ENCODE measurements around the gene GAB2. TPM values are rescaled to one million over a fixed set of nuclear protein-coding genes. Genes with fewer than 3 reads are reported as not detected.
"Not testable (repeated sequence)": the region's sequence is repeated elsewhere in the genome, so short reads cannot be mapped to it uniquely, and the experiment has no call there.

GAB2 gene
- total RNA-seq, 1 experiment from 2014 or later = 4.2 TPM

DNA sequence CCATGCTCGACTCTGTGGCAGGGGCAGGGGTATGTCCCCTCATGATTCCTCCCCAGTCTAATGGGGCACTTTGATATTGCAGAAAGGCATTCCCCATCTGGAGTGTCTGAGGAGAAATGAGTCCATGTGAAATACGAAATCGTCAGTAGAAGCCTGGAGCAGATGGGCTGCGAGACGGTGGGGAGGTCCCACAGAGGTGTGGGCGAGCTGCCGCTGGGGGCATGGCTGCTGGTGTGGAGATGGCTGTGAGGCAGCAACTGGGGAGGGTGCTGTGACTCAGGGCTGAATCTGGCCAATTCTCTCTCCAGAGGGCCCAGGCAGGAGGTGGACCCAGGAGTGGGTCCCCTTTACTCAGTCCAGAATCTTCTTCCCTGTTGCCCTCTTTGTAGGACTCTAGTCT lies 240.4 kb downstream of the GAB2 start:
- BruUV-seq (replicated peaks) = no TSS peak
- CTCF ChIA-PET = no interaction called here
- Mint-ChIP-seq H3K4me3 (ENCODE audit: unreplicated experiment) (no peak overlapping the region), H3K9me3 (ENCODE audit: unreplicated experiment) (no peaks in the 10 kb centered on the region), H3K27ac (ENCODE audit: low read depth, unreplicated experiment) (no peak overlapping the region), H3K27me3 (ENCODE audit: insufficient read depth, unreplicated experiment) (no peaks in the 10 kb centered on the region), H3K36me3 (ENCODE audit: insufficient read depth, unreplicated experiment) (peaks cover 45% of the 10 kb centered on the region), H3K4me1 (ENCODE audit: insufficient read depth, unreplicated experiment) (peaks cover 16% of the 10 kb centered on the region)
- intact Hi-C loops (cut with micrococcal nuclease) = no loop called here
- TF ChIP-seq, protein P1, sequence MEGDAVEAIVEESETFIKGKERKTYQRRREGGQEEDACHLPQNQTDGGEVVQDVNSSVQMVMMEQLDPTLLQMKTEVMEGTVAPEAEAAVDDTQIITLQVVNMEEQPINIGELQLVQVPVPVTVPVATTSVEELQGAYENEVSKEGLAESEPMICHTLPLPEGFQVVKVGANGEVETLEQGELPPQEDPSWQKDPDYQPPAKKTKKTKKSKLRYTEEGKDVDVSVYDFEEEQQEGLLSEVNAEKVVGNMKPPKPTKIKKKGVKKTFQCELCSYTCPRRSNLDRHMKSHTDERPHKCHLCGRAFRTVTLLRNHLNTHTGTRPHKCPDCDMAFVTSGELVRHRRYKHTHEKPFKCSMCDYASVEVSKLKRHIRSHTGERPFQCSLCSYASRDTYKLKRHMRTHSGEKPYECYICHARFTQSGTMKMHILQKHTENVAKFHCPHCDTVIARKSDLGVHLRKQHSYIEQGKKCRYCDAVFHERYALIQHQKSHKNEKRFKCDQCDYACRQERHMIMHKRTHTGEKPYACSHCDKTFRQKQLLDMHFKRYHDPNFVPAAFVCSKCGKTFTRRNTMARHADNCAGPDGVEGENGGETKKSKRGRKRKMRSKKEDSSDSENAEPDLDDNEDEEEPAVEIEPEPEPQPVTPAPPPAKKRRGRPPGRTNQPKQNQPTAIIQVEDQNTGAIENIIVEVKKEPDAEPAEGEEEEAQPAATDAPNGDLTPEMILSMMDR (IDR thresholded peaks at IDR 0.05; ENCODE audit: unreplicated experiment) = no peak
- POLR2A ChIA-PET = no interaction called here
- no peak for DNase-seq (ENCODE audit: unreplicated experiment)

DNA sequence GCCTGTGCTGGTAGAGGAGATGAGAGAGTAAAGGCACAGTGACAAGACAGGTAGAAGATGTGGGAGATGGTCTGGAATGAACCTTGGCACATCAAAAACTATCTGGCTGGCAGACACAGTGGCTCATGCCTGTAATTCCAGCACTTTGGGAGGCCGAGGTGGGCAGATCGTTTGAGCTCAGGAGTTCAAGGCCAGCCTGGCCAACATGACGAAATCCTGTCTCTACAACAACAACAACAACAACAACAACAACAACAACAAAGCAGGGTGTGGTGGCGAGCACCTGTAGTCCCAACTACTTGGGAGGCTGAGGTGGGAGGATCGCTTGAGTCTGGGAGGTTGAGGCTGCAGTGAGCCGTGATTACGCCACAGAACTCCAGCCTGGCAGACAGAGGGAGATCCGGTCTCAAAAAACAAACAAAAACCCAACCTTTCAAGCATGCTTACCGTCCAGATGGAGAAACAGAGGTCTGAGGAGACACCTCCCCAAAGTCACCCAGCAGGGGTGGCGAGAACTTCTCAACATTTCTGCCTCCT lies 240.9 kb downstream of the GAB2 start:
- POLR2A ChIA-PET = no interaction called here
- CTCF ChIA-PET = no interaction called here
- intact Hi-C loops (cut with micrococcal nuclease) = no loop called here
- TF ChIP-seq, protein P1 (IDR thresholded peaks at IDR 0.05; ENCODE audit: unreplicated experiment) = no peak
- Mint-ChIP-seq H3K4me3 (ENCODE audit: unreplicated experiment) (no peak overlapping the region), H3K36me3 (ENCODE audit: insufficient read depth, unreplicated experiment) (peaks cover 47% of the 10 kb centered on the region), H3K4me1 (ENCODE audit: insufficient read depth, unreplicated experiment) (peaks cover 16% of the 10 kb centered on the region), H3K27me3 (ENCODE audit: insufficient read depth, unreplicated experiment) (no peaks in the 10 kb centered on the region), H3K9me3 (ENCODE audit: unreplicated experiment) (no peaks in the 10 kb centered on the region), H3K27ac (ENCODE audit: low read depth, unreplicated experiment) (no peak overlapping the region)
- DNase-seq (ENCODE audit: unreplicated experiment) = no peak
- BruUV-seq (replicated peaks) = no TSS peak

GRCh38 chr11:78175862-78176261 lies 241.8 kb downstream of the GAB2 start:
- CTCF ChIA-PET; DNase-seq (ENCODE audit: unreplicated experiment); H3K27me3 Mint-ChIP-seq (ENCODE audit: insufficient read depth, unreplicated experiment); BruUV-seq (replicated peaks); H3K9me3 Mint-ChIP-seq (ENCODE audit: unreplicated experiment); H3K4me3 Mint-ChIP-seq (ENCODE audit: unreplicated experiment); H3K27ac Mint-ChIP-seq (ENCODE audit: low read depth, unreplicated experiment); intact Hi-C loops (cut with micrococcal nuclease): not testable (repeated sequence)
- POLR2A ChIA-PET = interaction anchor here (0.9 kb wide), 1 partner anchor 21 kb away, joined by 4 read pairs; no protein-coding TSS in a partner anchor
- H3K36me3 Mint-ChIP-seq (ENCODE audit: insufficient read depth, unreplicated experiment) = peaks cover 53% of the 10 kb centered on the region
- peaks cover 10% of the 10 kb centered on the region for H3K4me1 Mint-ChIP-seq (ENCODE audit: insufficient read depth, unreplicated experiment)

DNA sequence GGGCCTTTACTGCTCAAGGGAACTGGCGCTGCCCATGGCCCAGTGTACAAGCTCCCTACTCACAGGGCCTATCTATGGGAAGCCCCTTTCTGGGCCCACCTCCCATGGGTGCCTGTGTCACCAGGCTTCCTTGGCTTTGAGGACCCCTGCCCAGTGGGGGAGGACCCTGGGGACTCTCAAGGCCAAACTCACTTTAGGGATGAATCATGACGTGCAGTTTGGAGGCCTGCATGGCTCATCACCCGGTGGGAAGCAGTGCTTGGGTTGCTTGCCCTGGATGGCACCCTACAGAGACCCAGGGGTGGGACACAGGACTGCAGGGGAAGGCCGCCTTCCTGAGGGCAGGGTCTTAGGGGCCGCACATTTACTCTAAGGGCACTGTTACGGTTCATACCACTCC lies 245.7 kb downstream of the GAB2 start:
- POLR2A ChIA-PET = interaction anchor here (0.8 to 1.0 kb wide), 2 partner anchors 12 to 14 kb away, joined by 3 to 4 read pairs; no protein-coding TSS in a partner anchor
- peaks cover 43% of the 10 kb centered on the region for H3K36me3 Mint-ChIP-seq (ENCODE audit: insufficient read depth, unreplicated experiment)
- no peaks in the 10 kb centered on the region for H3K4me1 Mint-ChIP-seq (ENCODE audit: insufficient read depth, unreplicated experiment)

More for the DNA sequence above, 245.7 kb downstream of the GAB2 start:
- Mint-ChIP-seq H3K27ac (ENCODE audit: low read depth, unreplicated experiment) (no peak overlapping the region), H3K27me3 (ENCODE audit: insufficient read depth, unreplicated experiment) (no peaks in the 10 kb centered on the region), H3K9me3 (ENCODE audit: unreplicated experiment) (no peaks in the 10 kb centered on the region), H3K4me3 (ENCODE audit: unreplicated experiment) (no peak overlapping the region)
- no peak for DNase-seq (ENCODE audit: unreplicated experiment)
- intact Hi-C loops (cut with micrococcal nuclease) = no loop called here
- BruUV-seq (replicated peaks) = no TSS peak
- TF ChIP-seq, protein P1 (IDR thresholded peaks at IDR 0.05; ENCODE audit: unreplicated experiment) = no peak
- CTCF ChIA-PET = no interaction called here
